Mesothelial cell of epicardium (in vitro differentiated cells): Measurements from ENCODE around the gene TDRD9. TPM values are rescaled to one million over a fixed set of nuclear protein-coding genes. Genes with fewer than 3 reads are reported as not detected.

Experiments
- DNase-seq, 2 experiments: peaks; one replicate each; pipeline ENCODE4 v3.0.0; 2021; ENCODE audit warnings: low spot score in 2 of 2; ENCODE audit not compliant: unreplicated experiment in 2 of 2
- H3K27ac Mint-ChIP-seq: 2 replicates; pipeline ENCODE4 v1.8.0; 2021; ENCODE audit warnings: mixed read lengths
- H3K27me3 Mint-ChIP-seq: 2 replicates; pipeline ENCODE4 v1.8.0; 2021; ENCODE audit warnings: low read depth, mixed read lengths
- H3K36me3 Mint-ChIP-seq: 2 replicates; pipeline ENCODE4 v1.8.0; 2021; ENCODE audit warnings: mixed read lengths
- H3K4me1 Mint-ChIP-seq: 2 replicates; pipeline ENCODE4 v1.8.0; 2021; ENCODE audit warnings: mixed read lengths
- H3K4me3 Mint-ChIP-seq: 2 replicates; pipeline ENCODE4 v1.8.0; 2021; ENCODE audit warnings: mild to moderate bottlenecking, moderate library complexity, mixed read lengths
- H3K9me3 Mint-ChIP-seq: 2 replicates; pipeline ENCODE4 v1.8.0; 2021; ENCODE audit warnings: mixed read lengths
- CTCF ChIP-seq: fragments of 200-600 bp; sonication (generic); IDR thresholded peaks from one replicate; pipeline ENCODE4 v1.5.0; 2021; ENCODE audit warnings: antibody characterized with exemption; ENCODE audit not compliant: unreplicated experiment
- total RNA-seq: library from RNA; stranded (reverse); gene quantifications from 3 replicates; pipeline ENCODE4 v1.2.1, GENCODE V29; 2021

Gene TDRD9
- total RNA-seq, 1 donor from 2014 or later, result not detected

GRCh38 chr14:103899833-103900232, 28.4 kb upstream of the TDRD9 start:
- no peak for DNase-seq
- H3K4me3 Mint-ChIP-seq, result no peak overlapping the region
- TF ChIP-seq CTCF, result no peak
- H3K27ac Mint-ChIP-seq, result no peak overlapping the region
- H3K36me3 Mint-ChIP-seq, result no peaks in the 10 kb centered on the region
- no peaks in the 10 kb centered on the region for H3K9me3 Mint-ChIP-seq
- H3K27me3 Mint-ChIP-seq, result no peaks in the 10 kb centered on the region
- peaks cover 4% of the 10 kb centered on the region for H3K4me1 Mint-ChIP-seq

- no peak for DNase-seq
- no peaks in the 10 kb centered on the region for H3K36me3 Mint-ChIP-seq
- TF ChIP-seq CTCF, result no peak
Observed at GRCh38 chr14:103904493-103905107, 23.7 kb upstream of the TDRD9 start.

GRCh38 chr14:103905842-103906456, 22.3 kb upstream of the TDRD9 start:
- H3K4me1 Mint-ChIP-seq, result peaks cover 4% of the 10 kb centered on the region
- H3K9me3 Mint-ChIP-seq, result no peaks in the 10 kb centered on the region
- H3K27ac Mint-ChIP-seq, result no peak overlapping the region
- no peak for DNase-seq
- no peaks in the 10 kb centered on the region for H3K36me3 Mint-ChIP-seq
- TF ChIP-seq CTCF, result no peak
- H3K27me3 Mint-ChIP-seq, result peaks cover 2% of the 10 kb centered on the region
- H3K4me3 Mint-ChIP-seq, result no peak overlapping the region

More at GRCh38 chr14:103904493-103905107, 23.7 kb upstream of the TDRD9 start:
- no peak overlapping the region for H3K27ac Mint-ChIP-seq
- no peaks in the 10 kb centered on the region for H3K9me3 Mint-ChIP-seq
- H3K4me3 Mint-ChIP-seq, result no peak overlapping the region
- H3K4me1 Mint-ChIP-seq, result no peaks in the 10 kb centered on the region
- peaks cover 2% of the 10 kb centered on the region for H3K27me3 Mint-ChIP-seq

- peaks cover 11% of the 10 kb centered on the region for H3K36me3 Mint-ChIP-seq
- no peaks in the 10 kb centered on the region for H3K9me3 Mint-ChIP-seq
- H3K27ac Mint-ChIP-seq, result no peak overlapping the region
- DNase-seq, result no peak
- TF ChIP-seq CTCF, result no peak
- peaks cover 2% of the 10 kb centered on the region for H3K27me3 Mint-ChIP-seq
- H3K4me1 Mint-ChIP-seq, result peaks cover 4% of the 10 kb centered on the region
- H3K4me3 Mint-ChIP-seq, result no peak overlapping the region
Observed at GRCh38 chr14:103908580-103908979, 19.7 kb upstream of the TDRD9 start.

GRCh38 chr14:103909531-103910261, 18.6 kb upstream of the TDRD9 start:
- peaks cover 4% of the 10 kb centered on the region for H3K4me1 Mint-ChIP-seq
- H3K27me3 Mint-ChIP-seq, result peaks cover 2% of the 10 kb centered on the region
- peak overlapping the region; percentile 67 for H3K27ac Mint-ChIP-seq
- DNase-seq, result no peak
- peaks cover 13% of the 10 kb centered on the region for H3K36me3 Mint-ChIP-seq
- peak overlapping the region; percentile 41 for H3K4me3 Mint-ChIP-seq
- no peaks in the 10 kb centered on the region for H3K9me3 Mint-ChIP-seq
- TF ChIP-seq CTCF, result no peak
